OCI-LY7 (cell line): ENCODE measurements around the gene IFIT1.

Experiments used
- CTCF ChIP-seq: fragments of 200-600 bp; sonication (generic); conservative IDR thresholded peaks from 2 replicates; pipeline ENCODE4 v1.5.1; 2014; ENCODE audit warnings: mild to moderate bottlenecking, antibody characterized with exemption, low read length, moderate library complexity, mixed read lengths
- EZH2phosphoT487 ChIP-seq: fragments of 200-600 bp; sonication (generic); IDR thresholded peaks from 2 replicates; pipeline ENCODE4 v1.6.1; 2018; ENCODE audit warnings: low read depth, borderline replicate concordance, mild to moderate bottlenecking, mixed run types, antibody characterized with exemption, low read length, moderate library complexity, mixed read lengths

DNA sequence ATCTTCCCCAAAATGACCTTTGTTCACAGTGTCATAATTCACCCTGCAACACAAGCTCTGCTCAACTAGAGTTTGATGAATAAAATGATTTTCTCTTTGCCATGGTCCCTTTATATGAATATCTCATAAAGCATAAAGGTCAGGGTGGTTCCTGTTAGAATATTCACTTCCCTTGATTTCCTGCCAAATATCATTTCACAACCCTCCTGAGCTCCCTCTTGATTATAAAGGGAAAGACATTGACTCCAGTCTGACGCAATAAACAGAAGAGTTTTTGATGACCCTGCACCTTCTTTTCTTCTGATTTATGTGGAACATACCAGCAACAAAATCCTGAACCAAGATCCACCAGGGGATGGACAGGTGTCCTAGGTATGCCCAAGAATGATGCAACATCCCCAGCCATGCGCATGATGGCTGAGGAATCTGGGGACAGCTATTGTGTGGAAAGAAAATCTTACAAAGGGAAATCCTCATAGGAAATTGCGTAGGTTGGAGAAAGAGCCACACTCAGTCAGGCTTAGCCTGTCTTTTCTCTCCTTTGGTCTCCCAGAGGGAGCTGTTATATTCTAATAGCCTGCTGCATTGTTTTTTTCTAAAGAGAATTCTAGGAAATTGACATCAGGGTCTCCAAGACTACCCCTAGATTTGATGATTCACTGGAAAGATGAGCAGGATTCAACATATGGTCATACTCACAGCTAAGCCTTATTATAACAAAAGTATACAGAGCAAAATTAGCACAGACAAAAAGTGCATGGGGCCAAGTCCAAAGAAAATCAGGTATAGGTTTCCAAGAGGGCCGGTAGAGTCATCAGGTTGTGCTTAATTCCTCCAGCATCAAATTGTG, 45.8 kb upstream of the IFIT1 start:
- TF ChIP-seq CTCF = no peak
- no peak for TF ChIP-seq EZH2phosphoT487
